Aorta (tissue), 5 donors: ENCODE data around the gene PITPNM1. TPM values are rescaled to one million over a fixed set of nuclear protein-coding genes. Genes with fewer than 3 reads are reported as not detected.
"Not testable (repeated sequence)": the region's sequence is repeated elsewhere in the genome, so short reads cannot be mapped to it uniquely, and the experiment has no call there.

Experiments used
- ATAC-seq: fragments of 200-7000 bp; cut with Tn5 transposase; one replicate; pipeline ENCODE4 v1.9.1; 2022; ENCODE audit warnings: moderate library complexity; ENCODE audit not compliant: low FRiP score
- DNase-seq, 2 donors: peaks; one replicate each; pipeline ENCODE4 v3.0.0-alpha.2; 2020
- H3K27ac ChIP-seq, 2 donors: one replicate each; pipeline ENCODE4 v1.5.1; 2013; ENCODE audit warnings: low read length in 2 of 2, mild to moderate bottlenecking in 2 of 2, moderate library complexity in 2 of 2, control low read depth in 1 of 2, inconsistent platforms in 1 of 2, low read depth in 1 of 2
- H3K27me3 ChIP-seq, 2 donors: one replicate each; pipeline ENCODE4 v1.6.1; 2013; ENCODE audit warnings: control low read depth in 1 of 2, low read length in 1 of 2, mild to moderate bottlenecking in 1 of 2, moderate library complexity in 1 of 2; ENCODE audit not compliant: insufficient read depth in 2 of 2, control insufficient read depth in 1 of 2
- H3K36me3 ChIP-seq, 2 donors: one replicate each; pipeline ENCODE4 v1.6.1; 2013; ENCODE audit warnings: control low read depth in 1 of 2, low read length in 1 of 2, mild to moderate bottlenecking in 1 of 2; ENCODE audit not compliant: insufficient read depth in 2 of 2, control insufficient read depth in 1 of 2
- H3K4me1 ChIP-seq, 2 donors: one replicate each; pipeline ENCODE4 v1.6.1; 2013; ENCODE audit warnings: low read length in 2 of 2, control low read depth in 1 of 2, mild to moderate bottlenecking in 1 of 2, moderate library complexity in 1 of 2; ENCODE audit not compliant: insufficient read depth in 2 of 2, control insufficient read depth in 1 of 2
- H3K4me3 ChIP-seq, 2 donors: one replicate each; pipeline ENCODE4 v1.5.1; 2013; ENCODE audit warnings: low read length in 2 of 2, control low read depth in 1 of 2, mild to moderate bottlenecking in 1 of 2
- H3K9me3 ChIP-seq: one replicate; pipeline ENCODE4 v1.6.1; 2013; ENCODE audit warnings: mild to moderate bottlenecking, low read length; ENCODE audit not compliant: control insufficient read depth
- WGBS, 2 donors: extraction: QIAGEN DNeasy Blood & Tissue Kit; methylation state at CpG; one replicate each; pipeline ENCODE4 v1.1.7; 2013; 5-methylcytosine and 5-hydroxymethylcytosine counted together
- intact Hi-C, 2 donors: fragments of 100-400 bp; cut with DNase I; formaldehyde crosslinking; loops; one replicate each; pipeline versions ENCODE4 v1.14.2 to v1.15.0; 2022
- polyA plus RNA-seq, 2 donors: library from polyadenylated mRNA; stranded (reverse); fragments of 200-250 nt; gene quantifications; one replicate each; pipeline ENCODE4 v1.2.3, GENCODE V29; 2013
- total RNA-seq, 2 donors: library from RNA; stranded (reverse); fragmentation: NEBNext Ultra II Directional; extraction: Animal tissue kit (Norgen Biotek cat#: 25700); gene quantifications; one replicate each; pipeline ENCODE4 v1.2.1, GENCODE V29; 2021
- donor health status: healthy with polysubstance abuse.
- donor health status: Bipolar disorder and iron deficiency.
- donor health status: DM: no; HTN: no; CAD: no.
- donor health status: DM: no; HTN: no; CAD: no.
- donor health status: DM: yes; HTN: yes; CAD: no.

The PITPNM1 gene
- total and polyA plus RNA-seq, 4 donors: 11.8 to 48.8 (median 31.5) TPM

- intact Hi-C loops: no loop called here
- no peaks in the 10 kb centered on the region for H3K27me3 ChIP-seq
- H3K36me3 ChIP-seq: no peaks in the 10 kb centered on the region
- DNase-seq: no peak
- no peak overlapping the region for H3K27ac ChIP-seq
- WGBS, 2 donors: 48 to 50% methylated on average over 19 of the region's 19 CpGs
- no peaks in the 10 kb centered on the region for H3K9me3 ChIP-seq
- H3K4me3 ChIP-seq: peak overlapping the region in 1 of 2 donors; percentile 49
- peaks cover 0 to 3% of the 10 kb centered on the region in 2 donors for H3K4me1 ChIP-seq
- ATAC-seq: no peak
Measured at GRCh38 chr11:67482275-67482826, 22.8 kb downstream of the PITPNM1 start.

DNA sequence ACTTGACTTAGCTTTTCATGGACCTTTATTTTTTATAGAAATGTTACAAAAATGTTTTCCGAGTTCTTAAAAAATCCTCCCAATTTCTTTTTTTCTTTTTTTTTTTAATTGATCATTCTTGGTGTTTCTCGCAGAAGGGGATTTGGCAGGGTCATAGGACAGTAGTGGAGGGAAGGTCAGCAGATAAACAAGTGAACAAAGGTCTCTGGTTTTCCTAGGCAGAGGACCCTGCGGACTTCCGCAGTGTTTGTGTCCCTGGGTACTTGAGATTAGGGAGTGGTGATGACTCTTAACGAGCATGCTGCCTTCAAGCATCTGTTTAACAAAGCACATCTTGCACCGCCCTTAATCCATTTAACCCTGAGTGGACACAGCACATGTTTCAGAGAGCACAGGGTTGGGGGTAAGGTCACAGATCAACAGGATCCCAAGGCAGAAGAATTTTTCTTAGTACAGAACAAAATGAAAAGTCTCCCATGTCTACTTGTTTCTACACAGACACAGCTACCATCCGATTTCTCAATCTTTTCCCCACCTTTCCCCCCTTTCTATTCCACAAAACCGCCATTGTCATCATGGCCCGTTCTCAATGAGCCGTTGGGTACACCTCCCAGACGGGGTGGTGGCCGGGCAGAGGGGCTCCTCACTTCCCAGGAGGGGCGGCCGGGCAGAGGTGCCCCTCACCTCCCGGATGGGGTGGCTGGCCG is 27.7 kb downstream of the PITPNM1 start:
- H3K36me3 ChIP-seq, H3K4me3 ChIP-seq, DNase-seq, H3K4me1 ChIP-seq, H3K9me3 ChIP-seq, H3K27ac ChIP-seq, H3K27me3 ChIP-seq, intact Hi-C loops, ATAC-seq: not testable (repeated sequence)
- 82 to 92% methylated on average over 12 to 14 of the region's 16 CpGs for WGBS, 2 donors

GRCh38 chr11:67476692-67477091 is 28.5 kb downstream of the PITPNM1 start:
- H3K4me1 ChIP-seq, H3K27ac ChIP-seq, H3K9me3 ChIP-seq, ATAC-seq, H3K4me3 ChIP-seq, DNase-seq, intact Hi-C loops, H3K36me3 ChIP-seq, H3K27me3 ChIP-seq: not testable (repeated sequence)
- WGBS, 2 donors: 76 to 80% methylated on average over 10 of the region's 10 CpGs

- WGBS, 2 donors: 74 to 77% methylated on average over 7 of the region's 7 CpGs
- no peak overlapping the region for H3K4me3 ChIP-seq
- H3K27me3 ChIP-seq: no peaks in the 10 kb centered on the region
- DNase-seq: no peak
- no peak for ATAC-seq
- no peak overlapping the region for H3K27ac ChIP-seq
- H3K36me3 ChIP-seq: no peaks in the 10 kb centered on the region
- no peaks in the 10 kb centered on the region for H3K9me3 ChIP-seq
- intact Hi-C loops: no loop called here
- H3K4me1 ChIP-seq: no peaks in the 10 kb centered on the region
Measured at GRCh38 chr11:67472882-67473281, 32.3 kb downstream of the PITPNM1 start.

DNA sequence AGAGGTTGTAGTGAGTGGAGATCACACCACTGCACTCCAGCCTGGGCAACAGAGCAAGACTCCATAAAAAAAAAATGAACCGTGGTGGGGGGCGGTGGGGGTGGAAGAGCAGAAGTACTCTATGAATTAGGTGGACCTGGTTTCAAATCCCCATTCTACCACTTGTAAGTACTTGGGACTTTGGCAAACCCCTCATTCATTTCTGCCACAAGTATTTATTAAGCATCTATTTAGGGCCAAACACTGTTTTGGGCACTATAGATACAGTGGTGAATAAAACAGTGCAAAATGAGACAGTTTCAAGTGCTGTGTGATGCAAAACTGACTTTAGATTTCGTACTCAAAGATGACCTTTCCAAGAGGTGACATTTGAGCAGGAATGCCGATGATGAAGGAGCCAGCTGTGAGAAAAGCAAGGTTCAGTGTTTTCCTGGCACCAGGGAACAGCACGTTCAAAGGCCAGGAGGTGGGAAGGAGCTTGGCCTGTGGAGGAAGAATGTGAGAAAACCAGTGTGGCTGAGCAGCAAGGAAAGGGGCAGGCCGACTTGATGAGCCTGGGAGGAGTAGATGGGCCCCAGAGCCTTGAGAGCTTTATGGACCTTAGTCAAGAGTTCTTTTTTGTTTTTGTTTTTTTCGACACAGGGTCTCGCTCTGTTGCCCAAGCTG is 34.7 kb downstream of the PITPNM1 start:
- DNase-seq (no peak), ATAC-seq (no peak)
- WGBS, 2 donors: 81 to 83% methylated on average over 8 of the region's 8 CpGs
- intact Hi-C loops: no loop called here
- Histone ChIP-seq H3K9me3 (no peaks in the 10 kb centered on the region), H3K4me3 (no peak overlapping the region), H3K36me3 (no peaks in the 10 kb centered on the region), H3K4me1 (no peaks in the 10 kb centered on the region), H3K27ac (no peak overlapping the region), H3K27me3 (no peaks in the 10 kb centered on the region)

GRCh38 chr11:67469508-67469811 is 35.7 kb downstream of the PITPNM1 start:
- no peak for ATAC-seq
- no peaks in the 10 kb centered on the region for H3K4me1 ChIP-seq
- H3K27me3 ChIP-seq: no peaks in the 10 kb centered on the region
- peak overlapping the region in 1 of 2 donors; percentile 46 for H3K27ac ChIP-seq
- WGBS, 2 donors: 5 to 6% methylated on average over 9 of the region's 9 CpGs
- DNase-seq: no peak
- H3K9me3 ChIP-seq: no peaks in the 10 kb centered on the region
- H3K36me3 ChIP-seq: no peaks in the 10 kb centered on the region
- H3K4me3 ChIP-seq: peak overlapping the region; percentile 7 to 65
- intact Hi-C loops: loop anchor here (5.0 kb wide), 2 partner anchors 38 to 67 kb away; partner anchors contain the start of genes PPP1CA (in 2 of the 2), TBC1D10C (in 2 of the 2), CDK2AP2 (in 1 of the 2) and PITPNM1 (in 1 of the 2)

GRCh38 chr11:67468759-67469507 is 36.2 kb downstream of the PITPNM1 start, which contains the start of gene TMEM134:
TSS of gene TMEM134 (minus strand) at chr11:67469251. CDS start at chr11:67469192, 59 bp downstream.
- H3K4me1 ChIP-seq: no peaks in the 10 kb centered on the region
- H3K27ac ChIP-seq: peak within 1 kb of the TSS; percentile 29 to 46
- H3K36me3 ChIP-seq: no peaks in the 10 kb centered on the region
- intact Hi-C loops: loop anchor here (5.0 kb wide), 2 partner anchors 38 to 67 kb away; partner anchors contain the start of genes PPP1CA (in 2 of the 2), TBC1D10C (in 2 of the 2), CDK2AP2 (in 1 of the 2) and PITPNM1 (in 1 of the 2)
- 1 to 2% methylated on average over 38 to 76 of the region's 76 CpGs for WGBS, 2 donors
- no peaks in the 10 kb centered on the region for H3K9me3 ChIP-seq
- DNase-seq: peak; percentile 96 to 98
- peak; percentile 95 for ATAC-seq
- H3K27me3 ChIP-seq: no peaks in the 10 kb centered on the region
- H3K4me3 ChIP-seq: peak within 1 kb of the TSS; percentile 74 to 90

DNA sequence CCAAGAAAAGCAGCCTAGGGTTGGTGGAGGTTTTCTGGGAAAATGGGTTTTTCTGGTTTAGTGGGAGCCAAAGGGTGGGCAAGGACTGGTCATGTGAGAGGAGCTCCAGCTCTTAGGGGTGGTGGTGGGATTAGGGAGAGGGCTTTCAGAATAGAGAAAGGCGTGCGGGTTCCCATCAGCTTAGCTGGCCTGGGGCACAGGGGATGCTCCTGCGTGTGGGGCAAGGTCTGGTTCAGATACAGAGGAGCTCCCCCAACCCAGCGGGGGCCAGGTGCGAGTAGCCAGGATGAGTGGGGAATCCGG is 36.8 kb downstream of the PITPNM1 start:
- ATAC-seq (no peak), DNase-seq (no peak)
- WGBS, 2 donors: 2 to 3% methylated on average over 6 of the region's 6 CpGs
- Histone ChIP-seq H3K27me3 (no peaks in the 10 kb centered on the region), H3K27ac (peak overlapping the region in 1 of 2 donors; percentile 15), H3K9me3 (no peaks in the 10 kb centered on the region), H3K4me1 (no peaks in the 10 kb centered on the region), H3K4me3 (peak overlapping the region; percentile 13 to 90), H3K36me3 (no peaks in the 10 kb centered on the region)
- intact Hi-C loops: loop anchor here (5.0 kb wide), 2 partner anchors 39 to 66 kb away; partner anchors contain the start of genes PPP1CA (in 2 of the 2), TBC1D10C (in 2 of the 2), CDK2AP2 (in 1 of the 2) and PITPNM1 (in 1 of the 2)
